GM21529 (cell line): ENCODE results near the gene MAGI2.

Experiments used
- ATAC-seq: cut with Tn5 transposase; IDR thresholded peaks from one replicate; pipeline ENCODE4 v1.9.1; 2021; ENCODE audit not compliant: unreplicated experiment

The MAGI2 gene

DNA sequence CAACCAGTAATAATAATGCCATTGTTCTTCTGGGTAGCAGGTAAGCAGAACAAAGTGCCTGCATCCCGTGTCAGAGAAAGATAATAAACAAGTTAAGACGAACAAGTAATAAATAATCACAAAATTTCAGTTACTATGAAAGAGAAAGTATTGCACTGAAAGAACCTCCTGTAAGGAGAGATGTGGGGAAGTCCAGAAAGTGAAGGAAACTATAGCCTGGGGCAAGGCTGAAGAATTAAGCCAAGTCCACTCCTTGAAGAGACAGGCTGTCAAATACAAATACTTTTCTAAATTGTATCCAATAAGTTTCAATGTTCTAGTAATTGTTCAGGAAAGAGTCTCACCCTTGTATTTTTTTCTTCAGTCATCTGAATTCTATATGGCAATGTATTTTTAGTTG, 611.4 kb downstream of the MAGI2 start:
- ATAC-seq: no peak

DNA sequence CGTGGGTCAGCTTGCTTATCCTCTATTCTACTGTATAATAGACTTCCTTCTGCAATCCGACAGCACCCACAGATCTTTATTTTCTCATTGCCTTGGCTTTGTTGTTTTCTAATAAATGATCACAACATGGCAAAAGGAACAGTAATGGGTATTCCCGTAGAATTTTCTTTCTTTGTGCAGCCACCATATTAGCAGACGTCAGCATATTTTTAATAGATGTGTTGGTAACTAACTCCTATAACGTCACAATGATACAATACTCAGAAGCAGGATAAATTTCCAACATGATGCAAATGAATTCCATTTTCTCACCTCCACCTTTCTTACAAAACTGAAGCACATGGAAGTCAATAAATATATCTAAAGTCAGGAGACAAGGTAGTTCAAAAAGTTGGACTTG, 617.6 kb downstream of the MAGI2 start:
- ATAC-seq: no peak

- no peak for ATAC-seq
Measured at GRCh38 chr7:78828317-78828716, 625.1 kb downstream of the MAGI2 start.

GRCh38 chr7:78803501-78804127, 649.9 kb downstream of the MAGI2 start:
- ATAC-seq: no peak

DNA sequence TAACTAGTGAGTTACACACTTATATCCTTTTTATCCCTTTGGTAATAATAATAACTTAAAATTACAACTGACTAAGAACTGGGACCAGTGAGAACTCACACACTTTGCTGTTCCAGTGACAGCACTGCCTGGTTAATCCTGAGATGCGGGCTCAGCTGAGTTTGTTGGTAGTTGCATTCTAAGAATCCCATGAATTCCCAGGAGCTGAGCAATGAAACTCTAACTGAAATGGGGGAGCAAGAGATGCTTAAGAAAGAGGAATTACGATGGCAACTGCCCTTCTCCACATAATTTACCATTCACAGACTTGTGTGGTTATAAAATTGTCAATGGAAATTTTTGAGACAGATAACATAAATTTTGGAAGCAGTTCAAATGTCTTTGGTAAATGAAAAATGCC, 659.4 kb downstream of the MAGI2 start:
- ATAC-seq: no peak

DNA sequence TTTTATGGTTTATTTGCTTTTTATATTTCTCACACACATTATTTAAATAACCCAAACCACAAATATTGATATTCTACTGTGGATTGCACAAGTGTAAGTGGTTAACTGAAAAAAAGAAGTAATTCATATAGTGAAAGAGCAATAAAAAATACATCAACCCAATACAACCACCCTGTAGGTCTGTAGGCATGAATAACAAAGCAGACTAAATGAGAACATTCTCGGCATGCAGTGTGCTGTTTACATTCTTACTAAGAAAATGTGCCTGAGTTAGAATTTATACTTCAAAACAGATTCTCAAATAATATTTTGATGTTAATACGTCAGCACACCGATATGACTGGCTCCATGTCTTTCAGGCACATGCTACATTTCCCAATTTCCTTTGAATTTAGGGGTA, 660.8 kb downstream of the MAGI2 start:
- ATAC-seq: no peak

DNA sequence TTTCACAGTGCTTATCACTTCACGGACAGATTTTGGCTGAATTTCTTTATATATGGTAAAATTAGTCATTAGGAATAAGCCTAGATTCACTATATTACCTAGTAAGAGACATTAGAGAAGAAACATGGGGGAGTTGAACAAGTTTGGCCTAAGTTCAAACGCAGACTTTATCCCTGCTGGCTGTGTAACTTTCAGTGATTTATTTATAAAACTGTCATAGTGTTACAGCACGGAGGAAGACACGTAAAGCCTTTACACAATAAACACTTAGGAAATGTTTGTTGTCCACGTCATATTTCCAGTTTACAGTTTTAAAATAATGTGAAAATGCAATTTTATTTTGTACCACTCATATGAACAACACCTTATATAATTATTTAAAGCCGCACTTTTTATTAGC, 661.5 kb downstream of the MAGI2 start:
- no peak for ATAC-seq

DNA sequence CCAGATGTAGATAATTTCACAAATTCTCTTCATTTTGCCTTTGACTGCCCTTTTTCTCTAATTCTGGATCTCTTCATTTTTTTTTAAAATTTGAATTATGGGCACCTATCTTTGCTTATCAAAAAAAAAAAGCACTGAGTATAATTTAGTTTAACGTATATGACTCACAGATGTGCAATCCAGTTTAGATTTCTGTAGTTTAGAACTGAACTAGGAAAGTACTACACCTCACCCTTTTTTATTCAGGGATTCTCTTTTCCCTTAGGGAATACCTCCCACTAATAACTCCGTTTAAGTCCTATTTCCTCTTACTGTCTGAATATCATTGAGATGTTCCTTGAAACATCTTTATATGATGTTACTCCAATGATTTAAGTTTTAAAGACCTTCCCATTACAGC, 665.0 kb downstream of the MAGI2 start:
- ATAC-seq: no peak

DNA sequence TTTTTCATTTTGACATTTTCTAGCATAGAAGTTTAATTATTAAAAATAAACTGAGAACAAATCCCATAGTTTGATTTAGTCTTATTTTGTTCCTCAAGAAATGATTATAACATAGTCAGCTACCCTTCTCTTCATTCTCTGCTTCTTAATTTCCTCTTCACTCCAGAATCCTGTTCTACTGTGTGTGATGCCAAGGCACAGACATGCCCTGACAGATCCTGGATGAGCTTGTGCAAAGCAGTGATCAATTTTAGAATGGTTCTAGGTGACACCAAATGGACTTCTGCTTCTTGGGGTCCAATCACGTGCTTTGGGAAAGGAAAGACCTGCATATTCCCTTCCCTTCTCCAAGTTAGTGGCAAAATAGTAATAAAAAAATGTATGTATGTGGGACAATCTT, 665.6 kb downstream of the MAGI2 start:
- no peak for ATAC-seq

- ATAC-seq: no peak
Measured at GRCh38 chr7:78786055-78786454, 667.4 kb downstream of the MAGI2 start.

- peak; percentile 50 for ATAC-seq
Measured at GRCh38 chr7:78783179-78783962, 670.1 kb downstream of the MAGI2 start.

DNA sequence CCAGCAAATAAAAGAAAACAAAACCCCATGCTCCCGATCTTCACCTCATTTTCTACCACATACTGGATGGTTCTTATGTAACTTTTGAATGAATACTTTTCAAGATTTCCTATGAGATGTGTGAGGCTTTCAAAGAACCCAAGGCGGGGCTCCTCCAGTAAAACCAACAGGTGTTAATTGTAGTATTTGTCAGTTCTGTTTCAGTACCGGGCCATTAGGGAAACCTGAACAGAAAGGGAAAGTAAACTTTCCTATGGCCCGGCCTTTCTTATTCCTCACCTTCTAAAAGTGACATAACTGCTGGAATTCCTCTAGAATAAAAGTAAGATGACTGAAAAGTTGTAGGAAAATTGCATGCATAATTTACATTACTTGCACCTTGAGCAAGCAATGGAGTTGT, 672.9 kb downstream of the MAGI2 start:
- no peak for ATAC-seq

DNA sequence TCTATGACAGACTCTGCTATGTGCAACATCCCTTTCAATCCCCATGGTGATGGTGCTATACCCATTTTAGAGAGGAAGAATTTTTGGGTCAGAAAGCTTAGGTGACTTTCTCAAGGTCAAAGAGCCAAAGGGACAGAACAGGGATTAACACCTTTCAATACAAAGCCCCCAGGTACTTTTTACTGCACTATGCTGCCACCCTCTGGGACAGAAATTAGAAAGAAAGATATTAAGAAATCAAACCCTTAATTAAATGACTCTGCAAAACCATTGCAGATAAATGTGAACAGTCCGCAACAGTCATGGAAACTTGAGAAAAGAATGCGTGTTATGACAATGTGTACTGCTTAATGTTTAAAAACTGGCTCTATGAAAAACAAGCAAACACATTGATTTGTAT, 673.7 kb downstream of the MAGI2 start:
- ATAC-seq: no peak

DNA sequence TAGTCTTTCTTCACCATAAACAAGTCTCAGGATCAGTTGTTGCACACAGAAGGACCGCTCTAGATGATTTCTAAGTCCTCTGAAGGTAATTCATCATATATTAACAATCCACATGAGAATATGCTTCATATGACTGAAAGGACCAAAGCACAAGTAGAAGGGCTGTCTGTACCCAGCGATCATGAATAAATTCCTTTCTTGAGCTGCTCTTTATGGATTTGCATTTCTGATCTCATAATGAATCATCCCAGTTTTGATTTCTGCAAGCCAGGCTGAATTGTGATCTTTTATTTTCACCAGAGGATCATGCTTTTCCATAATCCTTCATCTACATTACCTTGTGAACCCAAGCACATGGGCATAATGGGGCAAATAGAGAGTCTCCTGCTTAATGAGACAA, 675.6 kb downstream of the MAGI2 start:
- no peak for ATAC-seq

GRCh38 chr7:78770422-78771410, 682.8 kb downstream of the MAGI2 start:
- ATAC-seq: peak; percentile 49

DNA sequence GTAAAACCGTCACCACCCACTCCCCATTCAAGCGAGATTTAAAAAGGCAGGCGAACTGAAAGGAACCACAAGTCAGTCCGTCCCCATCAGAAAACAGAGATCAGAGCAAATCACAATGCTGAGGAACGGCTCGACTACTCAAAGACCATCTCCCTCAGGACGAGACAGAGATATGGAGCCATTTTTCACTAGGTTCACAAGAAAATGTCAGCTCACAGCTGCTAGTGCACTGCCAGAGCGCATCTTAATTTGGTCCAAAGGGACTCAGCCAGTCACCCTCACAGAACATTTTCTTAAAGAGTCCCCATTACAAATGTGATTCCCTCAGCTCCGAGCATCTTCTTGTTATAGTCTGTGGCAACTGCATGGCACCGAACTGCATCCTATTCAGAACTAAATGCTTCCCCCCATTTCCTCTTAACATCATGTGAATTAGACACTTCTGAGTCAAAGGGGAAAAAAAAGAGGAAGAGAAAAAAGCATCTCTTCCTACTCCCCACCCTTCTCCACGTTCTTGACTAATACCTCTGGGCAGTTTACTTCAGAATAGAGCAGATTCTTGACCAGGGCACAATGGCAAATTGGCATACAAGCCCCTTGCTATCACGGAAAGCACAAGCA, 683.9 kb downstream of the MAGI2 start:
- ATAC-seq: peak; percentile 89

GRCh38 chr7:78768859-78769258, 684.6 kb downstream of the MAGI2 start:
- no peak for ATAC-seq

DNA sequence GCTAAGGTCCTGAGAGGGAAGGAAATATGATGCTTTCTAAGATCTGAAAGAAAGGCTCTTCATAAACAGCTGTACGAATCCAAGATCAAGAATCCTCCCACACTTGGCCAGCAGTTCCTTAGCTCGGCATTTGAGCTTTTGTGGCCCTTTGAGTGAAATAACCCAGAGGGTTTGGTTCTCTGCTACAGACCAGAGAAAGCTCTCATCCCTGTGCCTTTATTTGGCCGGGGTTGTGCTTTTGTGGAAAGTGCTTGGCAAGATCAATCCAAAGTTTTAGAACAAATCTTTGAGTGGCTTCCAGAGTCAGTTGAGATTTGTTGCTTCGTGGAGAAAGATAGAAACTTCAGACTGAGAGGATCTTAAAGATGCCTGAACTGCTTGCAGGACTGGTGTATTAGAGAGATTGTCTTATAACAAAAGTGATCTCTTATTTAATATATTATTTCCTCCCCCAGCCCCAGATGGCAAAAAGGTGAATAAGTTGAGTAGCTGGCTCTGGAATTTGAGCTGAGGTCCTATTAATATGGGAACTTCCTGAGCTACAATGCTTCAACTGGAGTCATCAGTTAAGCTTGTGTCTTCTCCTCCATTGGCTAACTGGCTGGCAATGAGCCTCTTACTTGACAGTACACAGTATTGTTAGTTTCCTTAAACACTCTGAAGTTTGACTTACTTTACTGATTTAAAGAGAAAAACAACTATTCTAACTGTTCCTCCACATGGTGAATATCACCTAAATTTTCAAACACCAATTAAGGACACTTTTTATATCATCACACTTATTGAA, 687.3 kb downstream of the MAGI2 start:
- ATAC-seq: no peak

DNA sequence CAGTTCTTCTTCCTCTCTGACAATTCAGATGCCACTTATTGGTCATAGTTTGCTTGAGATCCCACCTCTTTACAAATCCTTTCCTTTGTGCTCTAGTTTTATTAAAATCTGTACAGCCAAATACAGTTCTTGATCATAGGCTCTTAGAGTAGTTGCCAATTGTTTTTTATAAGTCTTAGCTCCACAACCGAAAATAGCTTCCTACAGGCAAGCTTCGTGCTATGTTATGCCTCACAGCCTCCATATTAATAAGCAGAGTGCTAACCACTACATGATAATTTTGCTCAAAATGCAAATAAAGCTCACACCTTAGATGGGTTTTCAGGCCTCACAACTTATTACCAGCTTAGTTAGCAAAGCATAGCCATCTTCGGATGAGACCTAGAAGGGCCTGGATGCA, 688.9 kb downstream of the MAGI2 start:
- no peak for ATAC-seq

DNA sequence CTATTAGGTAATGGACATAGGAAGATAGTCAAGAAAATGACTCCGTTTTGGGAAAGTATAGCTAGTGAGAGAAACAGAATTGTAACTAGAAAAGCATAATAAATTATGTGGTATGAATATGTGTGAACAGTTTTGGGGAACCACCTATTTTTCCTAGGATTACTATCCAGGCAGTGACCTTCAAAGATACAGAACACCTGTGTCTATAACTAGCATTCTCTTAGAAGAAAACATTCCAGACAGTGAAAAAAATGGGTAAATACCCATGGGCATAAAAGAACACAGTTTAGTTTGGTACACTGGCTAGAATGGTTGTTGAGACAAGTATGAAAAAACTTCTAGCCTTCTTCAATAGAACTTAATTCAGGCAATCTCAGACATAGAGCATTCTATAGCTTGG, 690.8 kb downstream of the MAGI2 start:
- no peak for ATAC-seq
